ENCODE results near the gene TLCD5. TPM values are rescaled to one million over a fixed set of nuclear protein-coding genes. Genes with fewer than 3 reads are reported as not detected.

TLCD5 gene
- total RNA-seq, 1 experiment from 2014 or later = 9.3 TPM

DNA sequence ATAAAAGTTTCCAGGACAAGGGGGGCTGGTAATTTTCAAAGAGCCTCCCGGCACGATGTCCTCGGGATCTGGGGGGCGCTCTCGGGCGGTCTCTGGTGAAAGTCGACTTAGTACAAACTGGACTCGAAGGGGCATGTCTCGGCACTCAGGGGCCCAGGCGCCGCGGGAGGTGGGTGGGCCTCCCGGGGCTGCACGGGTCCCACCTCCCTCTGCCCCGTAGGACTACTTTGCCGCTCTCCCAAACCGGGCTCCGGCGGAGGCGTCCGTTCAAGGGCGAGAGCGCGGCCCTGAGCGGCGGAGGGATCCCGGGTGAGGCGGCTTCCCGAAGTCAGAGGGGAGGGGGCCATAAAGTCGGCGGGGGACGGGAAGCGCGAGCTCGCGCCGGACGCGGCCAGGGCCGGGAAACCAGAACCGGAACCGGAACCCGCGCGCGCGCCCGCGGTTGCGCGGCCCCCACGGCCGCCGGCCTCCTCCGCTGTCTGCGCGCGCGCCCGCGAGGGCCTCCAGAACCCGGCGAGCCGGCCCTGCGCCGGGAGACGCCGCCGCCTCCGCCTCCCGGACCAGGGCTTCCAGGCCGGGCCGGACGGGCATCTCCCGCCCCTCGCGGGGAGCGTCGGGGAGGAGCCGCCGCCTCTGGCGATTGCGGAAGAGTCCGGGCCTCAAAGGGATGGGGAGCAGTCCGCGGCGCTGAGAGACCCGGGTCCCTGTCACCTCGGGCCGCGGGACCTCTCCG, 11.0 kb downstream of the TLCD5 start, which contains the start of gene ARHGEF12:
Gene ARHGEF12 (plus strand): TSS at position 506 of the 733 bp plus-strand sequence. CDS start 831 bp downstream, outside the sequence.
- peak; percentile 89 for DNase-seq (ENCODE audit: extremely low read depth, low read depth)

DNA sequence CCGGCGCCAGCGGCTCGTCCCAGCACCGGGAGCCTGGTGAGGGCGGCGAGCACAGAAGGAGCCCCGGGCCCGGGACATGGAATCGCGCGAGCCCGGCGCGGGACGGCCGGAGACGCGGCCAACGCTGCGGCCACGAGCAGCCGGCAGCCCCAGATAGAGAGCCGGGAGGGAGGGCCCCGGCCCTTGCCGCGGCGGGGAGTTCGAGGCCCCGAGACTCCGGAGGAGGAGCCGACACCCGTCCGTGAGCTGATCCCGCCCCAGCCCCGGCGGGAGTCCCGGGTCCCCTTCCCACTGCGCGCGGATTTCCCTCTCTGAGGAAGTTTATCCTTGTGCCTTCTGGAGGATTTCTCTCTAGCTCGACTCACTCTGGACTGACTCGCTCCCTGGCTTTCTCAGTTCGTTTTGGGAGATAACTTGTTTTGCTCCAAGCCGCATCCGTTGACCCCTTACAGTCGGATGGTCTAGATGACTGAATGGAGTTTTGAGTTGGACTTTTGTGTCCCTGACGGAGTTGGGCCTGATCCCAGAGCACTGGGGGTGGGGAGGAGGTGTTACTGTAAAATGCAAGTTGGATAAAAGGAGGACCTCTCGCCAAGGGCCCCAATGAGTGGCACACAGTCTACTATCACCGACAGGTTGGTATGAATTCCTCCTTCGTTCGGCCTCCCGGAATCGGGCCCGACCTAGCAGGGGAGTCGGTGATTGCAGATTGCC, 11.7 kb downstream of the TLCD5 start:
- no peak for DNase-seq (ENCODE audit: extremely low read depth, low read depth)

GRCh38 chr11:120337355-120338106, 12.4 kb downstream of the TLCD5 start:
- DNase-seq (ENCODE audit: extremely low read depth, low read depth) = no peak

DNA sequence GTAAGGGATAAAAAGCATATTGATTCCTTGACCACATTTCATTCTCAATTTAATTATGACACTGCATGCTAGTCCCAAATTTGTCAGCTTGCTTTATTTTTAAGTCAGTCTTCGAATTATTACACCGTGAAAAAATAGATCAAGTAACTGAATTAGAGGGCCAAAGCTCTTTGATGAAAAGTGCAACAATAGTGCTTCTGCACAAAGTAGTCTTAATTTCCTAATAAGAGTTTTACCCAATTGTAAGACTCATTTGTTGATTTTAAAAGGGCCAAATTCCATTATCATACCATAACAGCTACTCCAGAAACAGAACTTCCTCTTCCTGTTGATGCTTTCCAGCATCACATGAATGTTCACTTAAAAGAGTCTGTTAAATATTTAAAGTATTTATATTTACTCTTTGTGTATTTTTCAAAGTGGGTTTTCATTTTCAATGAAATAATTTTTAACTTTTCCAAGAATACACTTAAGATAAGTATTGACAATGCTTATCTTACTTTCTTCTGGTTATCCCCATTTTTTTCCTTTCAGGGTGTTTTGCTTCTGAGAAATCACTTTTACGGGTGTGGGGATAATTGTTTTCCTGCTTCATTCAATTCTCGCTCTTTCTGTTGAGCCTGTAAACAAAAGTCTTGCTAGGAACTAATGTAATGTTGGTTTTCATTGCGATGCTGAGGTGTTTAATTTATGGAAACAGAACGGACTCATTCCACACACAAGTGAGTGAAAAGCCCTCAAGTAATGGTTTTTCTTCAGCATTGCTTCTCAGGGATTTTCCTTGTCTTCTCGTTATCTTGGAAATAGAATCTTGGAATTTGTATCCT, 13.2 kb downstream of the TLCD5 start:
- DNase-seq (ENCODE audit: extremely low read depth, low read depth) = no peak

- no peak for DNase-seq (ENCODE audit: extremely low read depth, low read depth)
Observed at GRCh38 chr11:120339394-120339890, 14.3 kb downstream of the TLCD5 start.

DNA sequence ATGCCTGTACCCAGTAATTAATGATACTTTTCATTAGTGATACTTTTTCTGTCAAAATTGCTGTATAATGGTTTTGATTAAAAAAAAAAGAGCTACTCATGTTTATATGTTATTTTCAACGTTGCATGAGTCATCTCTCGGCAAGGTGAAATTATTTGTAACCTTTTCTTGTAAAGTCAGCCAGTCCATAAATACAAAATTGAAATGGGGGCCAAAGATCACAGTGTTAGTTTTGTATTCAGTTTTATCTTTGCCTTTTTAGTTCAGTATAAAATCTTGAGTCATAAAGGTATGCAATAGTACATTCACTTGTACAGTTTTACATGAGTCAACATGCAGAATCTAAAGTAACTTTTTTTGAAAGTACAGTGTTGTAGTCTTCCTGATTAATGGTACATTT, 15.4 kb downstream of the TLCD5 start:
- DNase-seq (ENCODE audit: extremely low read depth, low read depth) = no peak

GRCh38 chr11:120342226-120342625, 17.1 kb downstream of the TLCD5 start:
- no peak for DNase-seq (ENCODE audit: extremely low read depth, low read depth)

GRCh38 chr11:120342678-120343077, 17.6 kb downstream of the TLCD5 start:
- no peak for DNase-seq (ENCODE audit: extremely low read depth, low read depth)

DNA sequence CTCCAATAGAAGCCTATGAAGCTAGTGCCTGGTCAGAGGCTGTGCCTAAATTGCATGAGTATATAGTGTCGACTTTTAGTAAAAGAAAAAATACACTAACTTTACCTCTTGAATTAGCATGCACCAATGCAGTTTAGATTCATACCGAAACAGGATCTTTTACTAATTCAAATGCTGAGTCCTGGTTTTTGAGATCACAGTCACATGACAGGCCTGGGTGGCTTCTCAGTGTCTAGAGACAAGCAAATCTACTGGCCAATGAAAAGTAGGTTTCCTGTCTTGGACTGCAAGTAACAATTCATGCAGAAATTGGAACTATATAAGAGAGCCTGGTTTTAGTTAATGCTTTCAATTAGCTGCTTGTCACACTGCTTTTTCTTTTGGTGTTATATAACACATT, 18.3 kb downstream of the TLCD5 start:
- DNase-seq (ENCODE audit: extremely low read depth, low read depth) = no peak

DNA sequence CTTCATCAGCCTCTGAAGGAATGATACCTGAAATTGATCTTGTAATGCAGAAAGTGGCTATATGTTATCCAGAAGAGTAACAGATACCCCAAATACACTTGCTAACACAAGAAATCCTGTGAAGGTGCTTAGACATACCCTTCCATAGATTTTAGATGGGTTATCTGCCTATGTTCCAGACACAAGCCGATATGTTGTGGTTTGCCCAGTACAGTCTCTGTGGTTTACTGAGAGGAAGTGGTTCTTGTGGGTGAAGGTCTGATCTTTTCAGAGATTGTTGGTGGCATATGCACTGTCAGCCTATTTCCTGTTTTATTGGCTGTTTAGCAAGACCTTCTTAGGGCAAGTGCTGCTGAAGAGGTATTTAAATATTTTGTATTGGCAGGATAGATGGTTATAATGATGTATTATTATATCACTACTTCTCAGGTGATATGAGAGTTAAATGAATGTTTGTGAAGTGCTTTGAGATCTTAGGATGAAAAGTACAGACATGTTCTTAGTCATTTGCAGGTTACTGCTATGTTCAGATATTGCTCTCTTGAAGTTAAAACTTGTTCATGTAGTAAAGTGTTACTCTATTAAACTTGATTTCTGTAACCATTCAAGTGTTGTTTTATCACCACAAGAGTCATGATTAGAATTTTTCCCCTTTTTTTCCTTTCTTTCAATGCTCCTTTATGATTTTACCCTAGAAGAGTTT, 19.4 kb downstream of the TLCD5 start:
- DNase-seq (ENCODE audit: extremely low read depth, low read depth) = no peak

- no peak for DNase-seq (ENCODE audit: extremely low read depth, low read depth)
Observed at GRCh38 chr11:120346233-120346632, 21.1 kb downstream of the TLCD5 start.

DNA sequence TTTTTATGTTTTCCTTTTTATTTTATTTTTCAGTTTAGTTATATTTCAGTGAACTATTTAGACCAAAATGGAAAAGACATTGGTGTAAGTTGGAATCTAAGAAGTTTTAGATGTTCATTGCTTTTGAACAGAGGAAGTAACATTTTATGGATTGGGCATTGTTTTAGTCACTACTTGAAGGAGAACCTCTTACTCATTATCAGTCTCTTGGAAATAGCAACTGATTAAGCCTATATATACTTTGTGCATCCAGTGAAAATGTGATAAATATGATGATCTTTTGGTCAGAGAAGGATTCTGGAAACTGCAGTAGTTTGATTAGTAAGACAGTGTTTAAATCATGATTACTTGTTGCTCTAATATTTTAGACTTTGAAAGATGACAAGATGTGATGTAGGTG, 25.5 kb downstream of the TLCD5 start:
- no peak for DNase-seq (ENCODE audit: extremely low read depth, low read depth)

GRCh38 chr11:120352405-120352804, 27.3 kb downstream of the TLCD5 start:
- no peak for DNase-seq (ENCODE audit: extremely low read depth, low read depth)

- DNase-seq (ENCODE audit: extremely low read depth, low read depth) = no peak
Observed at GRCh38 chr11:120354068-120354467, 29.0 kb downstream of the TLCD5 start.

DNA sequence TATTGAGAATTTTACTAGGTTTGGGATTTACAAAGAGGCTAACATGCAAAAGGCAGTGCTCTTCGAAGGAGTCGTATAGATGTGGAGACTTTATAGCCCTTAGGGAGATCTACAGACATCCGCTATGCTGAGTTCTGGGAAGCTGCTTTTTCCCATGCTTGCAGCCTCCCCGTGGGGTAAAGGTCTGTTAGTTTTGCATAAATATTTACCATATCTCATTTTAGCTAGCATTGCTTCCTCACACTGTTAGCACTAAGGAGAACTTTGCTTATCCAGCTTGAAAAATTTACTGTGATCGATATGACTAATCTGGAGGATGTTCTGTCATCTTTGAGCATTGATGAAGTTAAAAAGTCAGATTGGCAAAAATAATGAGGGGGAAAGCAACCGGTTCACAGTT, 29.7 kb downstream of the TLCD5 start:
- no peak for DNase-seq (ENCODE audit: extremely low read depth, low read depth)

DNA sequence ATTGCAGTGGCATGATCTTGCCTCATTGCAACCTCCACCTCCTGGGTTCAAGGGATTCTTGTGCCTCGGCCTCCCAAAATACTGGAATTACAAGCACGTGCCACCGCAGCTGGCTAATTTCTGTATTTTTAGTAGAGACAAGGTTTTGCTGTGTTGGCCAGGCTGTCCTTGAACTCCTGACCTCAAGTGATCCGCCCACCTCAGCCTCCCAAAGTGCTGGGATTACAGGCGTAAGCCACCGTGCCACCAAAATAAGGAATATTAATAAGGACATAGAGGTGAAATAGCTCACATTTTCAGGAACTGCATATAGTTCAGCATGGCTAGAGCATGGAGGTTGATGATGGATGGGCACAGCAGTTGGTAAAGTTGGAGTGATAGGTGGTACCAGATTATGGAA, 32.5 kb downstream of the TLCD5 start:
- no peak for DNase-seq (ENCODE audit: extremely low read depth, low read depth)

DNA sequence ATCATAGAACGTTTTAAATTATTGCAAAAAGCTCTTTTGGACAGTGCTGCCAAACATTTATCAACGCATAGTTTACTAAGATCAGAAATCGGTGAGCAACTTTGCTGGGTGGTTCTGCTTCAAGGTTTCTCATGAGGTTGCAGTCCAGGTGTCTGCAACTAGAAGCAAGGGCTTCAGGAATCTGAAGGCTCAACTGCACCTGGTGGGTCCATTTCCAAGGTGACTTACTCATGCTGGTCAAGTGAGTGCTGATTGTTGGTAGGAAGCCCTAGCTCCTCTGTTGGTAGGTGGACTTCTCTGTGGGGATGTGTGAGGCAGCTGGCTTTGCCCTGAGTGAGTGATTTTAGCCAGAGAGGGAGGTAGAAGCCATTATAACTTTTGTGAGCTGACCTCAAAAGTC, 33.6 kb downstream of the TLCD5 start:
- no peak for DNase-seq (ENCODE audit: extremely low read depth, low read depth)

- no peak for DNase-seq (ENCODE audit: extremely low read depth, low read depth)
Observed at GRCh38 chr11:120363436-120363835, 38.3 kb downstream of the TLCD5 start.

DNA sequence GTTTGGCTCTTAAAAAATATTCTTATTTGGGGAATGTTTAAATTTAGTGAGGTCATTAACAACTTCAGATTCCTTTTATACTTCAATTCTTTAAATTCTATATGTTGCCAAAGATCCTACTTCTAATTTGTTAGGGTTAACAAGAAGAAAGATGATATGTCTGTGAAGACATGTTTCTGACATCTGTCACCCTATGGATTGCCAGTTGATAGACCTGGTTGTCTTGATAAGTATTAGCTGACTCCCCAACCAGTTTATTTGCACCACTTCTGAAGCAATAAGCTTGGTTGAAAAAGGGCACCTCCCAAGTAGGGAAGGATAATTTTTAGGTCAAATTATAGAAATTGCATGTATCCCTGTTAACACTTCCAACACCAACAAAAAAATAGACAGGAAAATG, 40.4 kb downstream of the TLCD5 start:
- no peak for DNase-seq (ENCODE audit: extremely low read depth, low read depth)

DNA sequence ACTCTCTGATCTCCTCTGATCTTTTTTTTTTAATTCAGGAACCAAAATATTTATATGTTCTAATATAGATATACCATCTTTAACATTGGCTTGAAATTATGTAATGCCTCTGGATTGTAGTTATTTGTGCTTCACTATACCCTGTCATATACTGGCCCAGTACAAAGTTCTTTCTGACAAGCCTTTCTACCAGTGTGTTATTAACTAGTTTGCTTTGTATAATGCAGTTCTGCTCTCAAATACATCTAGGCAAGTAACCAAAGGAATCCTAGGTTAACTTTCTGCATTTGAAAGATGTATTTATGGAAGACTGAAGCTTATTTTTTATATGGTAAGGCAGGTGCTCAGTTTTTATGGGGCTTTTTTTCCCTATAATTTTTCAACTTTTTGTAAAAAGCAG, 47.2 kb downstream of the TLCD5 start:
- no peak for DNase-seq (ENCODE audit: extremely low read depth, low read depth)

Measured in NCI-H460 (cell line).